K562 (cell line): Measurements from ENCODE around the gene LGALS7B. TPM values are rescaled to one million over a fixed set of nuclear protein-coding genes. Genes with fewer than 3 reads are reported as not detected.
"Not testable (repeated sequence)": the region's sequence is repeated elsewhere in the genome, so short reads cannot be mapped to it uniquely, and the experiment has no call there.

Source experiments
- ATAC-seq: fragments of 200-7000 bp; cut with Tn5 transposase; 3 replicates; pipeline ENCODE4 v1.9.1; 2020; ENCODE audit warnings: moderate library complexity
- BruUV-seq: library from RNA; stranded (reverse); fragments of 400-500 nt; replicated peaks from 2 replicates; lab custom pipeline; 2021; lab: Mats Ljungman, UMichigan
- CTCF ChIA-PET: fragments of 300-600 bp; formaldehyde crosslinking; extraction: SDS; loops from one replicate; lab custom pipeline; 2021; ENCODE audit warnings: low intra/inter-chr PET ratio; lab: Yijun Ruan, JAX
- POLR2A ChIA-PET: fragments of 300-600, 350-650 bp; sonication (Branson Sonifier 250); formaldehyde crosslinking; extraction: SDS; loops from one replicate; lab custom pipeline; 2021; ENCODE audit warnings: antibody characterized with exemption, inconsistent platforms; lab: Yijun Ruan, JAX
- DNase-seq, 4 experiments: peaks; one replicate each; pipeline versions ENCODE4 v3.0.0 to v3.0.0-alpha.2; 2011 to 2018; ENCODE audit warnings: low spot score in 3 of 4, mixed read lengths in 3 of 4; ENCODE audit errors: extremely low read depth in 1 of 4
- FAIRE-seq: peaks from 2 replicates; lab custom pipeline; 2011; peaks lifted over from hg19 to GRCh38; lab: Jason Lieb, UNC
- H2AFZ ChIP-seq: 2 replicates; pipeline ENCODE4 v1.6.0; 2011; ENCODE audit warnings: low read depth, low read length, control low read depth, inconsistent platforms
- H3K27ac ChIP-seq: fragments of 200-600 bp; 3 replicates; pipeline ENCODE4 v1.8.0; 2011; ENCODE audit warnings: low read depth, mild to moderate bottlenecking, control low read depth, inconsistent platforms, low read length, moderate library complexity, mixed read lengths; ENCODE audit errors: extremely low read depth
- H3K27me3 ChIP-seq, 2 experiments: fragments of 300-600 bp in 1 of 2; 2 replicates in 1 of 2; 3 replicates in 1 of 2; pipeline versions ENCODE4 v1.6.0 to v1.8.0; 2011; ENCODE audit warnings: inconsistent platforms in 2 of 2, low read length in 2 of 2, mild to moderate bottlenecking in 1 of 2, mixed read lengths in 1 of 2, moderate library complexity in 1 of 2; ENCODE audit not compliant: control insufficient read depth in 2 of 2, insufficient read depth in 2 of 2
- H3K36me3 ChIP-seq: fragments of 300-600 bp; 3 replicates; pipeline ENCODE4 v1.8.0; 2011; ENCODE audit warnings: mild to moderate bottlenecking, low read length, inconsistent platforms; ENCODE audit not compliant: control insufficient read depth, insufficient read depth
- H3K4me1 ChIP-seq, 2 experiments: fragments of 200-600 bp in 1 of 2; replicated peaks in 1 of 2; 2 replicates in 1 of 2; 3 replicates in 1 of 2; pipeline versions ENCODE4 v1.5.1 to v1.8.0; 2011; ENCODE audit warnings: inconsistent platforms in 2 of 2, low read length in 2 of 2, mild to moderate bottlenecking in 1 of 2, mixed read lengths in 1 of 2, moderate library complexity in 1 of 2; ENCODE audit not compliant: control insufficient read depth in 2 of 2, insufficient read depth in 2 of 2
- H3K4me2 ChIP-seq: 2 replicates; pipeline ENCODE4 v1.6.1; 2011; ENCODE audit warnings: low read length, control low read depth, inconsistent platforms, mixed read lengths; ENCODE audit not compliant: insufficient read depth
- H3K4me3 ChIP-seq: fragments of 200-600 bp; sonication (generic), shearing (Covaris generic); 2 replicates; pipeline ENCODE4 v1.5.1; 2016; ENCODE audit warnings: control low read depth, inconsistent platforms
- H3K79me2 ChIP-seq: fragments of 200-600 bp; 3 replicates; pipeline ENCODE4 v1.8.0; 2011; ENCODE audit warnings: low read length, inconsistent platforms; ENCODE audit not compliant: control insufficient read depth, insufficient read depth
- H3K9ac ChIP-seq, 2 experiments: 2 replicates each; pipeline versions ENCODE4 v1.6.0 to v1.6.1; 2011; ENCODE audit warnings: low read depth in 2 of 2, low read length in 2 of 2, control low read depth in 1 of 2, inconsistent platforms in 1 of 2, mild to moderate bottlenecking in 1 of 2, mixed read lengths in 1 of 2; ENCODE audit not compliant: insufficient read depth in 1 of 2
- H3K9me1 ChIP-seq: one replicate; pipeline ENCODE4 v1.6.0; 2011; ENCODE audit warnings: inconsistent platforms, mild to moderate bottlenecking, low read length, moderate library complexity; ENCODE audit not compliant: control insufficient read depth, insufficient read depth
- H3K9me3 ChIP-seq: replicated peaks from 2 replicates; pipeline ENCODE4 v1.5.1; 2011; ENCODE audit warnings: low read depth, low read length, inconsistent platforms; ENCODE audit not compliant: control insufficient read depth, insufficient read depth
- H4K20me1 ChIP-seq: replicated peaks from 2 replicates; pipeline ENCODE4 v1.6.1; 2011; ENCODE audit warnings: low read length, inconsistent platforms, mixed read lengths; ENCODE audit not compliant: control insufficient read depth, insufficient read depth
- FOXK2 ChIP-seq, 2 experiments: fragments of 450-650 bp; IDR thresholded peaks in 1 of 2; conservative IDR thresholded peaks in 1 of 2; 2 replicates each; pipeline ENCODE4 v1.6.1; 2016; ENCODE audit warnings: low read depth in 2 of 2, mild to moderate bottlenecking in 1 of 2
- L3MBTL2 ChIP-seq: fragments of 450-650 bp; IDR thresholded peaks from 2 replicates; pipeline ENCODE4 v1.6.1; 2016; ENCODE audit warnings: mild to moderate bottlenecking, moderate library complexity
- ZNF316 ChIP-seq: fragments of 450-650 bp; IDR thresholded peaks from 2 replicates; pipeline ENCODE4 v1.6.1; 2016
- ZNF592 ChIP-seq: fragments of 450-650 bp; IDR thresholded peaks from 2 replicates; pipeline ENCODE4 v1.6.1; 2017; ENCODE audit warnings: antibody characterized with exemption, mild to moderate bottlenecking
- WGBS: fragments of 100-300 bp; shearing (Covaris generic); methylation state at CpG from one replicate; pipeline ENCODE4 v1.1.6; 2016; ENCODE audit warnings: low coverage, mixed read lengths; ENCODE audit not compliant: insufficient coverage; ENCODE audit errors: missing lambda C conversion rate; 5-methylcytosine and 5-hydroxymethylcytosine counted together
- in situ Hi-C: fragments of 300-500 bp; cut with MboI; formaldehyde crosslinking; loops from 4 replicates; pipeline ENCODE4 v1.15.0; 2018; ENCODE audit warnings: inconsistent platforms, mixed read lengths
- intact Hi-C: fragments of 100-400 bp; cut with micrococcal nuclease; formaldehyde crosslinking; loops from 2 replicates; pipeline ENCODE4 v1.14.2; 2022
- polyA plus RNA-seq, 8 experiments: library from polyadenylated mRNA; depleted of rRNA in 4 of 8; stranded (reverse) in 5 of 8; unstranded in 3 of 8; fragments of >200 nt; fragmentation: Nextera tagmentation in 2 of 8; fragmentation: Illumina TruSeq in 1 of 8; extraction: Ambion mirVana in 2 of 8; extraction: Trizol in 1 of 8; gene quantifications; 2 replicates each; pipeline versions ENCODE4 v1.2.1 to v1.2.3, GENCODE V29; 2011 to 2014; ENCODE audit warnings: inconsistent platforms in 1 of 8, missing spikeins in 1 of 8
- total RNA-seq, 7 experiments: library from RNA; depleted of rRNA in 6 of 7; stranded (reverse); fragments of >200 nt in 6 of 7; fragmentation: Illumina TruSeq in 2 of 7; extraction: Trizol in 2 of 7; gene quantifications; 2 replicates each; pipeline versions ENCODE4 v1.2.1 to v1.2.3, GENCODE V29; 2011 to 2021; ENCODE audit warnings: low replicate concordance in 1 of 7
- TF ChIP-seq, protein P1 (sequence below): fragments of 450-650 bp; IDR thresholded peaks from 2 replicates; pipeline ENCODE4 v1.6.1; 2016; ENCODE audit warnings: mild to moderate bottlenecking, moderate library complexity

Gene LGALS7B
- total and polyA plus RNA-seq, 9 of the 15 experiments (the other 6 are each of a cell fraction or from before 2014, with no cell fraction given): not detected

- H4K20me1 ChIP-seq, POLR2A ChIA-PET, DNase-seq, H3K4me2 ChIP-seq, H3K4me3 ChIP-seq, ATAC-seq, CTCF ChIA-PET, FAIRE-seq, H3K79me2 ChIP-seq, BruUV-seq, H3K9me1 ChIP-seq, H3K9ac ChIP-seq, intact Hi-C loops, H3K27ac ChIP-seq, H3K36me3 ChIP-seq, H3K9me3 ChIP-seq, H3K27me3 ChIP-seq, in situ Hi-C loops: not testable (repeated sequence)
- Histone ChIP-seq H2AFZ (peak overlapping the region; percentile 66), H3K4me1 (peaks cover 0 to 14% of the 10 kb centered on the region in 2 experiments; a peak in 3 of 5 replicates)
- TF ChIP-seq ZNF316: peak; percentile 50
- TF ChIP-seq, protein P1, sequence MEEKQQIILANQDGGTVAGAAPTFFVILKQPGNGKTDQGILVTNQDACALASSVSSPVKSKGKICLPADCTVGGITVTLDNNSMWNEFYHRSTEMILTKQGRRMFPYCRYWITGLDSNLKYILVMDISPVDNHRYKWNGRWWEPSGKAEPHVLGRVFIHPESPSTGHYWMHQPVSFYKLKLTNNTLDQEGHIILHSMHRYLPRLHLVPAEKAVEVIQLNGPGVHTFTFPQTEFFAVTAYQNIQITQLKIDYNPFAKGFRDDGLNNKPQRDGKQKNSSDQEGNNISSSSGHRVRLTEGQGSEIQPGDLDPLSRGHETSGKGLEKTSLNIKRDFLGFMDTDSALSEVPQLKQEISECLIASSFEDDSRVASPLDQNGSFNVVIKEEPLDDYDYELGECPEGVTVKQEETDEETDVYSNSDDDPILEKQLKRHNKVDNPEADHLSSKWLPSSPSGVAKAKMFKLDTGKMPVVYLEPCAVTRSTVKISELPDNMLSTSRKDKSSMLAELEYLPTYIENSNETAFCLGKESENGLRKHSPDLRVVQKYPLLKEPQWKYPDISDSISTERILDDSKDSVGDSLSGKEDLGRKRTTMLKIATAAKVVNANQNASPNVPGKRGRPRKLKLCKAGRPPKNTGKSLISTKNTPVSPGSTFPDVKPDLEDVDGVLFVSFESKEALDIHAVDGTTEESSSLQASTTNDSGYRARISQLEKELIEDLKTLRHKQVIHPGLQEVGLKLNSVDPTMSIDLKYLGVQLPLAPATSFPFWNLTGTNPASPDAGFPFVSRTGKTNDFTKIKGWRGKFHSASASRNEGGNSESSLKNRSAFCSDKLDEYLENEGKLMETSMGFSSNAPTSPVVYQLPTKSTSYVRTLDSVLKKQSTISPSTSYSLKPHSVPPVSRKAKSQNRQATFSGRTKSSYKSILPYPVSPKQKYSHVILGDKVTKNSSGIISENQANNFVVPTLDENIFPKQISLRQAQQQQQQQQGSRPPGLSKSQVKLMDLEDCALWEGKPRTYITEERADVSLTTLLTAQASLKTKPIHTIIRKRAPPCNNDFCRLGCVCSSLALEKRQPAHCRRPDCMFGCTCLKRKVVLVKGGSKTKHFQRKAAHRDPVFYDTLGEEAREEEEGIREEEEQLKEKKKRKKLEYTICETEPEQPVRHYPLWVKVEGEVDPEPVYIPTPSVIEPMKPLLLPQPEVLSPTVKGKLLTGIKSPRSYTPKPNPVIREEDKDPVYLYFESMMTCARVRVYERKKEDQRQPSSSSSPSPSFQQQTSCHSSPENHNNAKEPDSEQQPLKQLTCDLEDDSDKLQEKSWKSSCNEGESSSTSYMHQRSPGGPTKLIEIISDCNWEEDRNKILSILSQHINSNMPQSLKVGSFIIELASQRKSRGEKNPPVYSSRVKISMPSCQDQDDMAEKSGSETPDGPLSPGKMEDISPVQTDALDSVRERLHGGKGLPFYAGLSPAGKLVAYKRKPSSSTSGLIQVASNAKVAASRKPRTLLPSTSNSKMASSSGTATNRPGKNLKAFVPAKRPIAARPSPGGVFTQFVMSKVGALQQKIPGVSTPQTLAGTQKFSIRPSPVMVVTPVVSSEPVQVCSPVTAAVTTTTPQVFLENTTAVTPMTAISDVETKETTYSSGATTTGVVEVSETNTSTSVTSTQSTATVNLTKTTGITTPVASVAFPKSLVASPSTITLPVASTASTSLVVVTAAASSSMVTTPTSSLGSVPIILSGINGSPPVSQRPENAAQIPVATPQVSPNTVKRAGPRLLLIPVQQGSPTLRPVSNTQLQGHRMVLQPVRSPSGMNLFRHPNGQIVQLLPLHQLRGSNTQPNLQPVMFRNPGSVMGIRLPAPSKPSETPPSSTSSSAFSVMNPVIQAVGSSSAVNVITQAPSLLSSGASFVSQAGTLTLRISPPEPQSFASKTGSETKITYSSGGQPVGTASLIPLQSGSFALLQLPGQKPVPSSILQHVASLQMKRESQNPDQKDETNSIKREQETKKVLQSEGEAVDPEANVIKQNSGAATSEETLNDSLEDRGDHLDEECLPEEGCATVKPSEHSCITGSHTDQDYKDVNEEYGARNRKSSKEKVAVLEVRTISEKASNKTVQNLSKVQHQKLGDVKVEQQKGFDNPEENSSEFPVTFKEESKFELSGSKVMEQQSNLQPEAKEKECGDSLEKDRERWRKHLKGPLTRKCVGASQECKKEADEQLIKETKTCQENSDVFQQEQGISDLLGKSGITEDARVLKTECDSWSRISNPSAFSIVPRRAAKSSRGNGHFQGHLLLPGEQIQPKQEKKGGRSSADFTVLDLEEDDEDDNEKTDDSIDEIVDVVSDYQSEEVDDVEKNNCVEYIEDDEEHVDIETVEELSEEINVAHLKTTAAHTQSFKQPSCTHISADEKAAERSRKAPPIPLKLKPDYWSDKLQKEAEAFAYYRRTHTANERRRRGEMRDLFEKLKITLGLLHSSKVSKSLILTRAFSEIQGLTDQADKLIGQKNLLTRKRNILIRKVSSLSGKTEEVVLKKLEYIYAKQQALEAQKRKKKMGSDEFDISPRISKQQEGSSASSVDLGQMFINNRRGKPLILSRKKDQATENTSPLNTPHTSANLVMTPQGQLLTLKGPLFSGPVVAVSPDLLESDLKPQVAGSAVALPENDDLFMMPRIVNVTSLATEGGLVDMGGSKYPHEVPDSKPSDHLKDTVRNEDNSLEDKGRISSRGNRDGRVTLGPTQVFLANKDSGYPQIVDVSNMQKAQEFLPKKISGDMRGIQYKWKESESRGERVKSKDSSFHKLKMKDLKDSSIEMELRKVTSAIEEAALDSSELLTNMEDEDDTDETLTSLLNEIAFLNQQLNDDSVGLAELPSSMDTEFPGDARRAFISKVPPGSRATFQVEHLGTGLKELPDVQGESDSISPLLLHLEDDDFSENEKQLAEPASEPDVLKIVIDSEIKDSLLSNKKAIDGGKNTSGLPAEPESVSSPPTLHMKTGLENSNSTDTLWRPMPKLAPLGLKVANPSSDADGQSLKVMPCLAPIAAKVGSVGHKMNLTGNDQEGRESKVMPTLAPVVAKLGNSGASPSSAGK: peak; percentile 31; the same call in 1 of the 2 replicates
- peak; percentile 34; the same call in 1 of the 2 replicates for TF ChIP-seq L3MBTL2
- TF ChIP-seq ZNF592: 0 out of 2 replicates have a peak, but pooled peaks have one; percentile 21
- peak in 1 of 2 experiments; percentile 58; a peak in 2 of 4 replicates for TF ChIP-seq FOXK2 (conservative IDR thresholded peaks at IDR 0.05 in 1 of 2, IDR thresholded peaks at IDR 0.05 in 1 of 2; ENCODE audit: low read depth in 2 of 2)
- WGBS: 22% methylated on average over 1 of the region's 2 CpGs
Observed at GRCh38 chr19:38754196-38754595, 34.8 kb upstream of the LGALS7B start.
